B cell (primary cell): ENCODE data around the gene EHD1. TPM values are rescaled to one million over a fixed set of nuclear protein-coding genes. Genes with fewer than 3 reads are reported as not detected.

Experiments
- ATAC-seq: fragments of 200-7000 bp; cut with Tn5 transposase; one replicate; pipeline ENCODE4 v1.10.0; 2021; ENCODE audit warnings: low read depth, mild to moderate bottlenecking, moderate number of reproducible peaks, moderate library complexity
- CTCF ChIA-PET: fragments of 350-600 bp; sonication (Branson Sonifier 250); formaldehyde crosslinking; loops from one replicate; lab custom pipeline; 2021; ENCODE audit warnings: antibody characterized with exemption, inconsistent platforms; lab: Charles Lee
- POLR2A ChIA-PET: fragments of 350-600 bp; sonication (Branson Sonifier 250); formaldehyde crosslinking; loops from one replicate; lab custom pipeline; 2021; ENCODE audit warnings: antibody characterized with exemption; lab: Charles Lee
- DNase-seq: peaks from one replicate; pipeline ENCODE4 v3.0.0; 2013
- H2AFZ ChIP-seq: 2 replicates; pipeline ENCODE4 v1.6.1; 2012; ENCODE audit warnings: mild to moderate bottlenecking, low read depth, low read length; ENCODE audit not compliant: insufficient read depth, poor library complexity, severe bottlenecking
- H3K27ac ChIP-seq, 2 donors: 1 replicate in 1 of 2; 2 replicates in 1 of 2; pipeline ENCODE4 v1.5.1; 2012 to 2013; ENCODE audit warnings: low read length in 2 of 2, mild to moderate bottlenecking in 2 of 2, moderate library complexity in 1 of 2
- H3K27me3 ChIP-seq, 4 experiments: fragments of 200-600 bp in 1 of 4; sonication (generic) in 1 of 4; replicated peaks in 1 of 4; 1 replicate in 2 of 4; 2 replicates in 2 of 4; pipeline versions ENCODE4 v1.6.1 to v1.7.0; 2013 to 2016; ENCODE audit warnings: low read length in 3 of 4, mild to moderate bottlenecking in 2 of 4, mixed read lengths in 1 of 4, moderate library complexity in 1 of 4; ENCODE audit not compliant: insufficient read depth in 4 of 4, control insufficient read depth in 3 of 4; ENCODE audit errors: control extremely low read depth in 1 of 4
- H3K36me3 ChIP-seq, 2 experiments: replicated peaks in 1 of 2; 1 replicate in 1 of 2; 2 replicates in 1 of 2; pipeline versions ENCODE4 v1.6.1 to v1.7.1; 2013; ENCODE audit warnings: low read length in 1 of 2; ENCODE audit not compliant: insufficient read depth in 2 of 2, control insufficient read depth in 1 of 2; ENCODE audit errors: control extremely low read depth in 1 of 2, extremely low read depth in 1 of 2
- H3K4me1 ChIP-seq, 2 donors: fragments of 200-600 bp in 1 of 2; sonication (generic) in 1 of 2; 1 replicate in 1 of 2; 2 replicates in 1 of 2; pipeline versions ENCODE4 v1.5.1 to v1.6.1; 2013 to 2017; ENCODE audit warnings: low read length in 2 of 2; ENCODE audit not compliant: control insufficient read depth in 2 of 2, insufficient read depth in 2 of 2
- H3K4me2 ChIP-seq: replicated peaks from 2 replicates; pipeline ENCODE3; 2012; ENCODE audit warnings: mild to moderate bottlenecking, low read depth, low read length; ENCODE audit not compliant: poor library complexity, severe bottlenecking
- H3K4me3 ChIP-seq, 5 experiments: fragments of 200-600 bp in 1 of 5; sonication (generic) in 1 of 5; 1 replicate in 3 of 5; 2 replicates in 2 of 5; pipeline versions ENCODE4 v1.5.1 to v1.7.0; 2011 to 2016; ENCODE audit warnings: low read length in 4 of 5, mild to moderate bottlenecking in 4 of 5, low read depth in 2 of 5, control low read depth in 1 of 5, moderate library complexity in 1 of 5; ENCODE audit not compliant: insufficient read depth in 1 of 5; ENCODE audit errors: control extremely low read depth in 1 of 5, extremely low read depth in 1 of 5
- H3K79me2 ChIP-seq: fragments of 200-600 bp; sonication (generic); one replicate; pipeline ENCODE4 v1.6.0; 2016; ENCODE audit warnings: low read length; ENCODE audit not compliant: control insufficient read depth, insufficient read depth
- H3K9ac ChIP-seq: fragments of 200-600 bp; sonication (generic); 2 replicates; pipeline ENCODE4 v1.6.1; 2017; ENCODE audit warnings: mild to moderate bottlenecking, low read length, moderate library complexity
- H3K9me3 ChIP-seq, 3 donors: one replicate each; pipeline versions ENCODE4 v1.6.1 to v1.7.1; 2013; ENCODE audit warnings: low read length in 2 of 3; ENCODE audit not compliant: control insufficient read depth in 2 of 3, insufficient read depth in 1 of 3; ENCODE audit errors: control extremely low read depth in 1 of 3
- H4K20me1 ChIP-seq: 2 replicates; pipeline ENCODE4 v1.6.0; 2012; ENCODE audit warnings: mild to moderate bottlenecking, low read length; ENCODE audit not compliant: insufficient read depth, control insufficient read depth, poor library complexity, severe bottlenecking
- H3K27ac Mint-ChIP-seq: one replicate; pipeline ENCODE4 v1.8.0; 2021; ENCODE audit warnings: mixed read lengths
- H3K27me3 Mint-ChIP-seq: one replicate; pipeline ENCODE4 v1.8.0; 2021; ENCODE audit warnings: mixed read lengths
- H3K4me1 Mint-ChIP-seq: one replicate; pipeline ENCODE4 v1.8.0; 2021; ENCODE audit warnings: mixed read lengths
- H3K4me3 Mint-ChIP-seq: one replicate; pipeline ENCODE4 v1.8.0; 2021; ENCODE audit warnings: mixed read lengths
- H3K9me3 Mint-ChIP-seq: one replicate; pipeline ENCODE4 v1.8.0; 2022; ENCODE audit warnings: mixed read lengths; ENCODE audit not compliant: insufficient read depth
- CTCF ChIP-seq: fragments of 200-600 bp; IDR thresholded peaks from one replicate; pipeline ENCODE4 v1.8.0; 2022; ENCODE audit warnings: antibody characterized with exemption, mild to moderate bottlenecking
- EZH2 ChIP-seq: IDR thresholded peaks from 2 replicates; pipeline ENCODE4 v1.6.1; 2012; ENCODE audit warnings: borderline replicate concordance, low read depth, mild to moderate bottlenecking, moderate library complexity, low read length; ENCODE audit not compliant: insufficient read depth, poor library complexity, severe bottlenecking
- WGBS: methylation state at CpG from one replicate; pipeline ENCODE4 v1.1.5; 2013; ENCODE audit warnings: missing lambda C conversion rate; ENCODE audit not compliant: insufficient coverage; 5-methylcytosine and 5-hydroxymethylcytosine counted together
- intact Hi-C: fragments of 100-400 bp; cut with micrococcal nuclease; formaldehyde crosslinking; loops from one replicate; pipeline ENCODE4 v1.10.0; 2022
- polyA plus RNA-seq: library from polyadenylated mRNA; depleted of rRNA; stranded (reverse); fragments of >200 nt; gene quantifications from 2 replicates; pipeline ENCODE4 v1.2.3, GENCODE V29; 2012
- total RNA-seq, 2 donors: library from RNA; stranded (reverse); fragments of 120-200 nt in 1 of 2; gene quantifications; 1 replicate in 1 of 2; 2 replicates in 1 of 2; pipeline versions ENCODE4 v1.2.3 to v1.2.4, GENCODE V29; 2013 to 2022

Gene EHD1
- total and polyA plus RNA-seq, 2 donors (not counting 1 experiment from before 2014, with no cell fraction given) = 208 to 280 TPM

- DNase-seq (no peak), ATAC-seq (no peak)
- Mint-ChIP-seq H3K9me3 (no peaks in the 10 kb centered on the region), H3K4me3 (peak overlapping the region; percentile 64), H3K27me3 (no peaks in the 10 kb centered on the region), H3K27ac (peak overlapping the region; percentile 95), H3K4me1 (peaks cover 87% of the 10 kb centered on the region)
- no peaks in the 10 kb centered on the region for H3K27me3 ChIP-seq
- H3K9ac ChIP-seq = no peak overlapping the region
- ChIA-PET CTCF (interaction anchor here (14.3 to 29.2 kb wide), 3 partner anchors 6 to 31 kb away, joined by 343 to 1254 read pairs (median 343); partner anchors contain the start of genes CDC42BPG and EHD1), POLR2A (interaction anchor here (1.0 to 2.1 kb wide), 2 partner anchors 9 to 11 kb away, joined by 3 to 9 read pairs; no protein-coding TSS in a partner anchor)
- intact Hi-C loops = no loop called here
- H3K4me3 ChIP-seq = no peak overlapping the region
- TF ChIP-seq EZH2 = no peak
- TF ChIP-seq CTCF = no peak
- peak overlapping the region; percentile 76 for H3K4me2 ChIP-seq
- H3K4me1 ChIP-seq = peaks cover 97 to 100% of the 10 kb centered on the region in 2 donors
- H3K9me3 ChIP-seq = no peaks in the 10 kb centered on the region
- peaks cover 77% of the 10 kb centered on the region for H3K79me2 ChIP-seq
- peaks cover 0 to 60% of the 10 kb centered on the region in 2 experiments for H3K36me3 ChIP-seq
- H2AFZ ChIP-seq = no peak overlapping the region
- 67% methylated on average over 14 of the region's 22 CpGs for WGBS
- H3K27ac ChIP-seq = peak overlapping the region; percentile 37 to 100
- peaks cover 13% of the 10 kb centered on the region for H4K20me1 ChIP-seq
Observed at GRCh38 chr11:64855596-64856304, 22.7 kb downstream of the EHD1 start.
